Inflammatory macrophage treated with lipopolysaccharide for 1 hour (primary cell): ENCODE results near the gene PLCB1.
"Not testable (repeated sequence)": the region's sequence is repeated elsewhere in the genome, so short reads cannot be mapped to it uniquely, and the experiment has no call there.

Source experiments
- DNase-seq, 2 donors: peaks; one replicate each; pipeline ENCODE4 v3.0.0-alpha.2; 2020 to 2022

The PLCB1 gene

GRCh38 chr20:8408587-8409307 is 276.7 kb downstream of the PLCB1 start:
- DNase-seq: no peak

- no peak for DNase-seq
Observed at GRCh38 chr20:8413691-8414090, 281.6 kb downstream of the PLCB1 start.

GRCh38 chr20:8414586-8415274 is 282.7 kb downstream of the PLCB1 start:
- DNase-seq: no peak

GRCh38 chr20:8421981-8422380 is 289.9 kb downstream of the PLCB1 start:
- no peak for DNase-seq

GRCh38 chr20:8423482-8423881 is 291.4 kb downstream of the PLCB1 start:
- no peak for DNase-seq

GRCh38 chr20:8424010-8424409 is 291.9 kb downstream of the PLCB1 start:
- DNase-seq: no peak

GRCh38 chr20:8425016-8425415 is 292.9 kb downstream of the PLCB1 start:
- DNase-seq: peak; percentile 39 to 41

- peak in 1 of 2 donors; percentile 29 for DNase-seq
Observed at GRCh38 chr20:8425802-8426201, 293.7 kb downstream of the PLCB1 start.

GRCh38 chr20:8427419-8428040 is 295.5 kb downstream of the PLCB1 start:
- peak; percentile 78 to 87 for DNase-seq

- no peak for DNase-seq
Observed at GRCh38 chr20:8428988-8429387, 296.9 kb downstream of the PLCB1 start.

GRCh38 chr20:8431538-8432434 is 299.7 kb downstream of the PLCB1 start:
- DNase-seq: no peak

- no peak for DNase-seq
Observed at GRCh38 chr20:8432435-8433148, 300.5 kb downstream of the PLCB1 start.

GRCh38 chr20:8433291-8433690 is 301.2 kb downstream of the PLCB1 start:
- DNase-seq: peak; percentile 43 to 52

- DNase-seq: peak; percentile 86 to 93
Observed at GRCh38 chr20:8434326-8434876, 302.3 kb downstream of the PLCB1 start.

GRCh38 chr20:8435285-8436035 is 303.4 kb downstream of the PLCB1 start:
- DNase-seq: peak; percentile 24 to 31

- DNase-seq: not testable (repeated sequence)
Observed at GRCh38 chr20:8436938-8437337, 304.9 kb downstream of the PLCB1 start.

- DNase-seq: no peak
Observed at GRCh38 chr20:8438748-8439147, 306.7 kb downstream of the PLCB1 start.

- DNase-seq: peak in 1 of 2 donors; percentile 39
Observed at GRCh38 chr20:8443464-8444072, 311.5 kb downstream of the PLCB1 start.

- DNase-seq: no peak
Observed at GRCh38 chr20:8447262-8448120, 315.4 kb downstream of the PLCB1 start.

GRCh38 chr20:8449123-8449522 is 317.1 kb downstream of the PLCB1 start:
- no peak for DNase-seq
